ENCODE results near the gene ZNF497. TPM values are rescaled to one million over a fixed set of nuclear protein-coding genes. Genes with fewer than 3 reads are reported as not detected.
"Not testable (repeated sequence)": the region's sequence is repeated elsewhere in the genome, so short reads cannot be mapped to it uniquely, and the experiment has no call there.

ZNF497 gene
- total and polyA plus RNA-seq, 9 of the 15 experiments (the other 6 are each of a cell fraction or from before 2014, with no cell fraction given) = 0.06 to 0.98 (median 0.44) TPM; not detected in 1

- H3K4me2 ChIP-seq (ENCODE audit: insufficient read depth, low read length); CTCF ChIA-PET (ENCODE audit: low intra/inter-chr PET ratio); H3K9me3 ChIP-seq (replicated peaks; ENCODE audit: control insufficient read depth, insufficient read depth, low read depth, low read length); in situ Hi-C loops (cut with MboI); ATAC-seq; H3K9me1 ChIP-seq (ENCODE audit: control insufficient read depth, insufficient read depth, low read length); BruUV-seq (replicated peaks); H3K27me3 ChIP-seq (ENCODE audit: control insufficient read depth in 2 of 2, insufficient read depth in 2 of 2, low read length in 2 of 2); H2AFZ ChIP-seq (ENCODE audit: low read depth, low read length); H4K20me1 ChIP-seq (replicated peaks; ENCODE audit: control insufficient read depth, insufficient read depth, low read length); H3K4me3 ChIP-seq; H3K36me3 ChIP-seq (ENCODE audit: control insufficient read depth, insufficient read depth, low read length): not testable (repeated sequence)
- H3K9ac ChIP-seq (ENCODE audit: insufficient read depth in 1 of 2, low read depth in 2 of 2, low read length in 2 of 2) = 0 out of 4 replicates have a peak overlapping the region, but pooled peaks of 1 of the 2 experiments have one; percentile 4
- FAIRE-seq = peak; percentile 69
- WGBS (ENCODE audit: insufficient coverage, low coverage, missing lambda C conversion rate) = 6% methylated on average over 5 of the region's 5 CpGs
- peak; percentile 7 for TF ChIP-seq NFYB (IDR thresholded peaks at IDR 0.05; ENCODE audit: extremely low read depth, insufficient read length)
- peak; percentile 60 for TF ChIP-seq CBFA2T3 (IDR thresholded peaks at IDR 0.05)
- TF ChIP-seq SMARCE1 (IDR thresholded peaks at IDR 0.05) = peak; percentile 48; the same call in 1 of the 2 replicates
- TF ChIP-seq KDM1A (IDR thresholded peaks at IDR 0.05) = peak; percentile 66 to 72; a peak in 2 of 4 replicates
- TF ChIP-seq ARNT (IDR thresholded peaks at IDR 0.05) = 0 out of 4 replicates have a peak, but pooled peaks of 1 of the 2 experiments have one; percentile 54
- peak; percentile 17; the same call in 1 of the 2 replicates for TF ChIP-seq HDAC2 (IDR thresholded peaks at IDR 0.05)
- TF ChIP-seq ARID1B (IDR thresholded peaks at IDR 0.05) = peak; percentile 57
- TF ChIP-seq HMBOX1 (IDR thresholded peaks at IDR 0.05) = 0 out of 2 replicates have a peak, but pooled peaks have one; percentile 20
- TF ChIP-seq DPF2 (IDR thresholded peaks at IDR 0.05) = peak; percentile 79
- 0 out of 2 replicates have a peak, but pooled peaks have one; percentile 37 for TF ChIP-seq DNMT1 (IDR thresholded peaks at IDR 0.05)
- TF ChIP-seq NBN (IDR thresholded peaks at IDR 0.05; ENCODE audit: low read depth) = 0 out of 2 replicates have a peak, but pooled peaks have one; percentile 36
- TF ChIP-seq SMARCA4 (IDR thresholded peaks at IDR 0.05) = peak; percentile 39; the same call in 1 of the 2 replicates
- TF ChIP-seq SUPT5H (IDR thresholded peaks at IDR 0.05) = 0 out of 2 replicates have a peak, but pooled peaks have one; percentile 30
- TF ChIP-seq NFE2 (IDR thresholded peaks at IDR 0.05; ENCODE audit: low read depth) = peak; percentile 62
- TF ChIP-seq ZBTB2 (IDR thresholded peaks at IDR 0.05) = 0 out of 2 replicates have a peak, but pooled peaks have one; percentile 17
- 0 out of 2 replicates have a peak, but pooled peaks have one; percentile 12 for TF ChIP-seq ZNF316 (IDR thresholded peaks at IDR 0.05)
- TF ChIP-seq HDAC1 (IDR thresholded peaks at IDR 0.05) = 0 out of 4 replicates have a peak, but pooled peaks of 1 of the 2 experiments have one; percentile 22
- intact Hi-C loops (cut with micrococcal nuclease) = loop anchor here (10.0 kb wide), 1 partner anchor 179 kb away; the partner anchor contains the start of gene ZNF544
- H3K4me1 ChIP-seq (replicated peaks in 1 of 2; ENCODE audit: control insufficient read depth in 2 of 2, insufficient read depth in 2 of 2, low read length in 2 of 2) = peaks cover 31 to 56% of the 10 kb centered on the region in 2 experiments
- peak in 3 of 4 experiments; percentile 28 to 72 (median 62) for DNase-seq (ENCODE audit: extremely low read depth in 1 of 4, low spot score in 3 of 4)
- peaks cover 51% of the 10 kb centered on the region for H3K79me2 ChIP-seq (ENCODE audit: control insufficient read depth, insufficient read depth, low read length)
- peak overlapping the region; percentile 10; the same call in 2 of the 3 replicates for H3K27ac ChIP-seq (ENCODE audit: extremely low read depth, low read depth, low read length)
- POLR2A ChIA-PET = interaction anchor here (0.6 kb wide), 1 partner anchor 73 kb away, joined by 3 read pairs; no protein-coding TSS in a partner anchor
Observed at GRCh38 chr19:58403920-58404478, 41.4 kb upstream of the ZNF497 start.

All from K562 (cell line).